Upper lobe of left lung (tissue), 6 donors: ENCODE data around the gene SDK1. TPM values are rescaled to one million over a fixed set of nuclear protein-coding genes. Genes with fewer than 3 reads are reported as not detected.

Experiments
- ATAC-seq, 2 donors: fragments of 200-7000 bp; cut with Tn5 transposase; one replicate each; pipeline ENCODE4 v1.9.1; 2022; ENCODE audit warnings: mild to moderate bottlenecking in 2 of 2, moderate library complexity in 2 of 2; ENCODE audit not compliant: low FRiP score in 2 of 2
- DNase-seq, 2 donors: peaks; one replicate each; pipeline ENCODE4 v3.0.0-alpha.2; 2019 to 2020
- H3K27ac ChIP-seq, 4 donors: fragments of 200-600 bp; sonication (generic); one replicate each; pipeline ENCODE4 v1.5.1; 2016 to 2019
- H3K27me3 ChIP-seq, 4 donors: fragments of 200-600 bp; sonication (generic); one replicate each; pipeline ENCODE4 v1.5.1; 2017 to 2019
- H3K36me3 ChIP-seq, 4 donors: fragments of 200-600 bp; sonication (generic); one replicate each; pipeline ENCODE4 v1.5.1; 2016 to 2019
- H3K4me1 ChIP-seq, 4 donors: fragments of 200-600 bp; sonication (generic); one replicate each; pipeline ENCODE4 v1.5.1; 2018 to 2019
- H3K4me3 ChIP-seq, 4 donors: fragments of 200-600 bp; sonication (generic); one replicate each; pipeline ENCODE4 v1.5.1; 2017 to 2019; ENCODE audit warnings: mild to moderate bottlenecking in 2 of 4, moderate library complexity in 1 of 4
- H3K9me3 ChIP-seq, 4 donors: fragments of 200-600 bp; sonication (generic); one replicate each; pipeline ENCODE4 v1.5.1; 2018 to 2019
- EP300 ChIP-seq, 4 donors: sonication (generic); formaldehyde crosslinking; IDR thresholded peaks; one replicate each; pipeline ENCODE4 v1.5.1; 2017; ENCODE audit warnings: antibody characterized with exemption in 4 of 4, control low read depth in 2 of 4
- POLR2A ChIP-seq, 4 donors: fragments of 450-650 bp; IDR thresholded peaks; one replicate each; pipeline ENCODE4 v1.5.1; 2016 to 2017; ENCODE audit warnings: antibody characterized with exemption in 4 of 4, mild to moderate bottlenecking in 2 of 4
- POLR2AphosphoS5 ChIP-seq, 2 donors: sonication (generic); formaldehyde crosslinking; IDR thresholded peaks; one replicate each; pipeline ENCODE4 v1.5.1; 2017; ENCODE audit warnings: antibody characterized with exemption in 2 of 2
- WGBS, 2 donors: methylation state at CpG; one replicate each; pipeline ENCODE4 v1.1.5; 2017 to 2018; 5-methylcytosine and 5-hydroxymethylcytosine counted together
- total RNA-seq, 6 donors: library from RNA; depleted of rRNA in 4 of 6; stranded (reverse); fragments of >200 nt in 4 of 6; gene quantifications; one replicate each; pipeline versions ENCODE4 v1.1.0 to v1.2.1, GENCODE V29; 2016 to 2021
- TF ChIP-seq, protein P1 (sequence below), 6 experiments: fragments of 450-650 bp in 4 of 6; fragments of 200-600 bp in 2 of 6; sonication (generic) in 2 of 6; IDR thresholded peaks; one replicate each; pipeline ENCODE4 v1.5.1; 2016 to 2019; ENCODE audit warnings: antibody characterized with exemption in 6 of 6
- donor health status: DM: no; HTN: no; CAD: no; lungs with moderate emphysema.
- donor health status: DM: no; HTN: yes; CAD: no; lungs with severe emphysema.

Gene SDK1
- total RNA-seq, 6 donors from 2014 or later, result 9.3 to 90.1 (median 11.8) TPM

- no peaks in the 10 kb centered on the region for H3K27me3 ChIP-seq
- H3K4me3 ChIP-seq, result no peak overlapping the region
- H3K27ac ChIP-seq, result no peak overlapping the region
- no peaks in the 10 kb centered on the region for H3K9me3 ChIP-seq
- DNase-seq (no peak), ATAC-seq (no peak)
- WGBS, 2 donors, result 88 to 93% methylated on average over 4 to 8 of the region's 8 CpGs
- no peaks in the 10 kb centered on the region for H3K36me3 ChIP-seq
- H3K4me1 ChIP-seq, result no peaks in the 10 kb centered on the region
- no peak for TF ChIP-seq POLR2AphosphoS5 (IDR thresholded peaks at IDR 0.05)
- no peak for TF ChIP-seq EP300 (IDR thresholded peaks at IDR 0.05)
- TF ChIP-seq, protein P1, sequence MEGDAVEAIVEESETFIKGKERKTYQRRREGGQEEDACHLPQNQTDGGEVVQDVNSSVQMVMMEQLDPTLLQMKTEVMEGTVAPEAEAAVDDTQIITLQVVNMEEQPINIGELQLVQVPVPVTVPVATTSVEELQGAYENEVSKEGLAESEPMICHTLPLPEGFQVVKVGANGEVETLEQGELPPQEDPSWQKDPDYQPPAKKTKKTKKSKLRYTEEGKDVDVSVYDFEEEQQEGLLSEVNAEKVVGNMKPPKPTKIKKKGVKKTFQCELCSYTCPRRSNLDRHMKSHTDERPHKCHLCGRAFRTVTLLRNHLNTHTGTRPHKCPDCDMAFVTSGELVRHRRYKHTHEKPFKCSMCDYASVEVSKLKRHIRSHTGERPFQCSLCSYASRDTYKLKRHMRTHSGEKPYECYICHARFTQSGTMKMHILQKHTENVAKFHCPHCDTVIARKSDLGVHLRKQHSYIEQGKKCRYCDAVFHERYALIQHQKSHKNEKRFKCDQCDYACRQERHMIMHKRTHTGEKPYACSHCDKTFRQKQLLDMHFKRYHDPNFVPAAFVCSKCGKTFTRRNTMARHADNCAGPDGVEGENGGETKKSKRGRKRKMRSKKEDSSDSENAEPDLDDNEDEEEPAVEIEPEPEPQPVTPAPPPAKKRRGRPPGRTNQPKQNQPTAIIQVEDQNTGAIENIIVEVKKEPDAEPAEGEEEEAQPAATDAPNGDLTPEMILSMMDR (IDR thresholded peaks at IDR 0.05), result no peak
- TF ChIP-seq POLR2A (IDR thresholded peaks at IDR 0.05), result no peak
These were observed 799.1 kb downstream of the SDK1 start for GRCh38 chr7:4100148-4100547.

- TF ChIP-seq, protein P1 (IDR thresholded peaks at IDR 0.05), result no peak
- TF ChIP-seq POLR2A (IDR thresholded peaks at IDR 0.05), result no peak
- TF ChIP-seq EP300 (IDR thresholded peaks at IDR 0.05), result no peak
- TF ChIP-seq POLR2AphosphoS5 (IDR thresholded peaks at IDR 0.05), result no peak
- Histone ChIP-seq H3K36me3 (no peaks in the 10 kb centered on the region), H3K27me3 (no peaks in the 10 kb centered on the region), H3K9me3 (no peaks in the 10 kb centered on the region), H3K27ac (no peak overlapping the region), H3K4me3 (no peak overlapping the region), H3K4me1 (no peaks in the 10 kb centered on the region)
- no peak for ATAC-seq
- peak in 1 of 2 donors; percentile 54 for DNase-seq
- 96% methylated on average over 6 to 11 of the region's 11 CpGs for WGBS, 2 donors
These were observed 799.6 kb downstream of the SDK1 start for GRCh38 chr7:4100691-4101090.

DNA sequence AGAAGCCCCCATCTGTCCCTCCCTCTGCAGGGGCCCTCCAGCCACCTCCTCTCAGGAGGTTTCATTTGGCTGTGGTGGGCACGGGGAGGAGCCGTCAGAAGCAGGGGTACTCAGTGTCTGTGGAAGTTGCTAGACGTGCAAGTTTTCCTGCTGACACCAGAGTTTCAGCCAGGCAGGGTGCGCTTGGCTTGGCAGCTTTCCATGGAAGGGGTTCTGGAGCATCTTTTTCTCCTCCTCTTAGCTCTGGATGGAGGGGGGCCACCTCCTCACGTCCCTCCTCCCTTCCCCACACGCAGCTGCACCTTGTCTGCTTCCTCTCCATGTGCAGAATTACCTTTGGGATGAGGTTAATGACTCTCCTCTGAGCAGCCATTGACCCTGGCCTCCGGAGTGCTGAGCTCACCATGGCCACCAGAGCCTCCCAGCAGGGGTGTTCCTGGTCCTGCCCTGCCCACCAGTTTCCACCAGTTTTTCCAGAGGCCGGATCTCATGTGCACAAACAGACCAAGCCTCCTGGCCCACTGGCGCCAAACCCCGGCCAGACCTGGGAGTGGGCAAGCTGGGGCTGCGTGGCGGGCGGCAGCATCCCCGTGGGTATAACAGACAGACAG is 801.3 kb downstream of the SDK1 start:
- H3K36me3 ChIP-seq, result no peaks in the 10 kb centered on the region
- DNase-seq (peak in 1 of 2 donors; percentile 69), ATAC-seq (no peak)
- H3K27me3 ChIP-seq, result no peaks in the 10 kb centered on the region
- H3K4me1 ChIP-seq, result no peaks in the 10 kb centered on the region
- no peak overlapping the region for H3K4me3 ChIP-seq
- H3K27ac ChIP-seq, result no peak overlapping the region
- no peak for TF ChIP-seq EP300 (IDR thresholded peaks at IDR 0.05)
- TF ChIP-seq, protein P1 (IDR thresholded peaks at IDR 0.05), result no peak
- TF ChIP-seq POLR2AphosphoS5 (IDR thresholded peaks at IDR 0.05), result no peak
- TF ChIP-seq POLR2A (IDR thresholded peaks at IDR 0.05), result no peak
- WGBS, 2 donors, result 70 to 75% methylated on average over 14 of the region's 14 CpGs
- no peaks in the 10 kb centered on the region for H3K9me3 ChIP-seq

- H3K36me3 ChIP-seq, result no peaks in the 10 kb centered on the region
- H3K4me3 ChIP-seq, result no peak overlapping the region
- no peaks in the 10 kb centered on the region for H3K4me1 ChIP-seq
- ATAC-seq, result no peak
- 87 to 88% methylated on average over 17 of the region's 17 CpGs for WGBS, 2 donors
- H3K27ac ChIP-seq, result no peak overlapping the region
- no peak for TF ChIP-seq POLR2A (IDR thresholded peaks at IDR 0.05)
- TF ChIP-seq POLR2AphosphoS5 (IDR thresholded peaks at IDR 0.05), result no peak
- TF ChIP-seq, protein P1 (IDR thresholded peaks at IDR 0.05), result no peak
- TF ChIP-seq EP300 (IDR thresholded peaks at IDR 0.05), result no peak
- H3K27me3 ChIP-seq, result no peaks in the 10 kb centered on the region
- H3K9me3 ChIP-seq, result no peaks in the 10 kb centered on the region
- DNase-seq, result no peak
These were observed 802.5 kb downstream of the SDK1 start for GRCh38 chr7:4103352-4104091.
